LNCaP clone FGC (cell line): ENCODE data around the gene PSMD12.
"Not testable (repeated sequence)": the region's sequence is repeated elsewhere in the genome, so short reads cannot be mapped to it uniquely, and the experiment has no call there.

ENCODE experiments used
- DNase-seq: peaks from one replicate; pipeline ENCODE4 v3.0.0-alpha.2; 2011; ENCODE audit warnings: low read depth
- H3K4me3 ChIP-seq: 2 replicates; pipeline ENCODE4 v1.5.1; 2011; ENCODE audit warnings: mild to moderate bottlenecking, low read depth, low read length, control low read depth
- TF ChIP-seq, protein P1 (sequence below): IDR thresholded peaks from 2 replicates; pipeline ENCODE4 v1.5.1; 2012; ENCODE audit warnings: mild to moderate bottlenecking; ENCODE audit not compliant: control insufficient read depth, insufficient read depth; ENCODE audit errors: extremely low read depth

PSMD12 gene

DNA sequence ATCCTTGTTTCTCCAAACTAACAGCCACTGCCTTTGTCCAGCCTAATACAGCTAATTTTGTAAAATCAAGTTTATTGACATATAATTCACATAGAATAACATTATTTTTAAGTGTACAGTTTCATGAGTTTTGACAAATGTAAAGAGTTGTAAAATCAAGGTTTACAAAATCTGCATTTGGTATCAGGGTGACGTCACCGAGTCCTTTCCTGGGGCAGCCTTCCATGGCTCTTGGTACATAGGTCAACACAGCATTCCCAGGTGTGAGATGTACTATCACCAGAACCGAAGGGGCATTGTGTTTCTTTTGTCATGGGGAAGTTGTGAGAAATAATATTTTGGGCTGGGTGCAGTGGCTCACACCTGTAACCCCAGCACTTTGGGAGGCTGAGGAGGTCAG lies 42.9 kb downstream of the PSMD12 start:
- no peak overlapping the region for H3K4me3 ChIP-seq
- TF ChIP-seq, protein P1, sequence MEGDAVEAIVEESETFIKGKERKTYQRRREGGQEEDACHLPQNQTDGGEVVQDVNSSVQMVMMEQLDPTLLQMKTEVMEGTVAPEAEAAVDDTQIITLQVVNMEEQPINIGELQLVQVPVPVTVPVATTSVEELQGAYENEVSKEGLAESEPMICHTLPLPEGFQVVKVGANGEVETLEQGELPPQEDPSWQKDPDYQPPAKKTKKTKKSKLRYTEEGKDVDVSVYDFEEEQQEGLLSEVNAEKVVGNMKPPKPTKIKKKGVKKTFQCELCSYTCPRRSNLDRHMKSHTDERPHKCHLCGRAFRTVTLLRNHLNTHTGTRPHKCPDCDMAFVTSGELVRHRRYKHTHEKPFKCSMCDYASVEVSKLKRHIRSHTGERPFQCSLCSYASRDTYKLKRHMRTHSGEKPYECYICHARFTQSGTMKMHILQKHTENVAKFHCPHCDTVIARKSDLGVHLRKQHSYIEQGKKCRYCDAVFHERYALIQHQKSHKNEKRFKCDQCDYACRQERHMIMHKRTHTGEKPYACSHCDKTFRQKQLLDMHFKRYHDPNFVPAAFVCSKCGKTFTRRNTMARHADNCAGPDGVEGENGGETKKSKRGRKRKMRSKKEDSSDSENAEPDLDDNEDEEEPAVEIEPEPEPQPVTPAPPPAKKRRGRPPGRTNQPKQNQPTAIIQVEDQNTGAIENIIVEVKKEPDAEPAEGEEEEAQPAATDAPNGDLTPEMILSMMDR, result no peak
- DNase-seq, result no peak

DNA sequence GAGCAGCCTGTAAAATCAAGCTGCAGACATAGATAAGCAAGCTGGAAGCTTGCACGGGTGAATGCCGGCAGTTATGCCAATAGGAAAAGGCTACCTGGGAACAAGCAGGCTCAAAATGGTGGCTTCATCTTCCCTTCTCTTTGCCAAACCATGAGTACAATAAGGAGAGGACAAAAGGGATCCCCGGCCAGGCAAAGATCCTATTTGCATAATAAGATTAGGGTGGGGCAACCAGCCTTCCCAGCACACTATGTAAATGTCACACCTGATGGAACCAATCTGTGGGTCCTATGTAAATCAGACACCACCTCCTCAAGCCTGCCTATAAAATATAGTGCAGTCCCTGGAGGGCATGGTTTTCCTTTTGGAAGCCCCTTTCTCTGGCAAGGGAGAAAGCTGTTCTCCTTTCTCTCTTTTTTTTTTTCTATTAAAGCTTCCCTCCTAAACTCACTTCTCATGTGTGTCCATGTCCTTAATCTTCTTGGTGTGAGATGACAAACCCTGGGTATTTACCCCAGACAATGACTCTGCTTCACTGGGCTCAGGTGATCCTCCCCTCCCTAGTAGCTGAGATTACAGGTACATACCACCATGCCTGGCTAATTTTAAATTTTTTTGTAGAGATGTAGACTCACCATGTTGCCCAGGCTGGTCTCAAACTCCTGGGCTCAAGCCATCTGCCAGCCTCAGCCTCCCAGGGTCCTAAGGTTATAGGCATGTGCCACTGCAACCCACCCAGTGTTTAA lies 44.2 kb downstream of the PSMD12 start:
- no peak overlapping the region for H3K4me3 ChIP-seq
- TF ChIP-seq, protein P1, result no peak
- no peak for DNase-seq

DNA sequence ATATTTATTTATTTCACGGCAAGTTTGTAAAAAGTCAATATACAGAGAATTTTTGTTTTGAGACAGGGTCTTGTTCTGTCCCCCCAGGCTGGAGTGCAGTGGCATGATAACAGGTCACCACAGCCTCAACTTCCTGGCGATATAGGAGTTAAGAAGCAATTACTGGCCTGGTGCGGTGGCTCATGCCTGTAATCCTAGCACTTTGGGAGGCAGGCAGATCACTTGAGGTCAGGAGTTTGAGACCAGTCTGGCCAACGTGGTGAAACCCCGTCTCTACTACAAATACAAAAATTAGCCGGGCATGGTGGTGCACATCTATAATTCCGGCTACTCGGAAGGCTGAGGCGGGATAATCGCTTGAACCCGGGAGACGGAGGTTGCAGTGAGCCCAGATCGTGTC lies 44.9 kb downstream of the PSMD12 start:
- H3K4me3 ChIP-seq, DNase-seq: not testable (repeated sequence)

DNA sequence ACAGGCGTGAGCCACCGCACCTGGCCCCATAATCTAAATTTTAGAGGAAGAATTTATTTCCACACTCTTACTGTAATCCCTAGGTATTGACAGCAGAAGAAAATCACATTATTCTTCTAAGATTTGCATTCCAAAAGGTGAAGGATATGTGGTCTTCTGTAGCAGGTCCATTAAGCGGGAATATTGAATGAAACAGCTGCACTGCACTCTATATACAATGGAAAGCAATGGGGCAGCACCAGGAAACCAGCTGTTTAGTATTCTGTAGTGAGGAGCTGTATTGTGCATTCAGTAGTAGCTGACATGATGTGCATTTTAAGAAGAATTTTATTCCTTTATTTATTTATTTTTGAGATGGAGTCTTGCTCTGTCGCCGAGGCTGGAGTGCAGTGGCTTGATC lies 49.6 kb downstream of the PSMD12 start:
- no peak overlapping the region for H3K4me3 ChIP-seq
- TF ChIP-seq, protein P1, result no peak
- DNase-seq, result no peak

DNA sequence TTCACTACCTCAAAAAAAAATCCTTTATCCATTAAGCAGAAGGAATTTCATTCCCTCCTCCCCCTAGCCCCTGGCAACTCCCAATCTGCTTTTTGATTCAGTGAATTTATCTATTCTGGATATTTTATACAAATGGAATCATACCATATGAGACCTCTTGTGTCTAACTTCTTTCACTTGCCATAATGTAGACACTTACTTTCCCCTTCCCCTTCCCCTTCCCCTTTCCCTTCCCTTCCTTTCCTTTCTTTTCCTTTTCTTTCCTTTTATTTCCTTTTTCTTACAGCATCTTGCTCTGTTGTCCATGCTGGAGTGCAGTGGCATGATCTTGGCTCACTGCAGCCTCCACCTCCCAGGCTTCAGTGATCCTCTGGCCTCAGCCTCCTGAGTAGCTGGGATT lies 50.5 kb downstream of the PSMD12 start:
- H3K4me3 ChIP-seq, result no peak overlapping the region
- TF ChIP-seq, protein P1, result no peak
- DNase-seq, result no peak

DNA sequence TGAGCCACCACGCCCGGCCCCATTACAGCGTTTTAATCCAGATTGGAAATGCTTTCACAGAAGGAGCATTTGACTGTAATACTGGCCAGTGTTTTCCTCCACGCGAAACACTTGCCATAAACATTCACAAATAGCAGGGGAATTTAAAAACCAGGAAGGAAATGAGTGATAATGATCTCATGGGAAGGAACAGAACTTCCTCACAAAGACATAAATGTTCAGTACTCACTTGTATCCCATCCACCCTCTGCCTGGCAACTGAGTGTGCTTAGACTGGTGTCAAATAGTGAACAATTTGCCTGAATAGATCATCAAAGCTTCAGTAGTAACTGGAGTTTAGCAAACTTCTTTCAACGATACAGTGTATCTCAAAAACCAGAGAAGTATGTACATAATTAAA lies 54.1 kb downstream of the PSMD12 start:
- TF ChIP-seq, protein P1, result no peak
- DNase-seq, result no peak
- no peak overlapping the region for H3K4me3 ChIP-seq

DNA sequence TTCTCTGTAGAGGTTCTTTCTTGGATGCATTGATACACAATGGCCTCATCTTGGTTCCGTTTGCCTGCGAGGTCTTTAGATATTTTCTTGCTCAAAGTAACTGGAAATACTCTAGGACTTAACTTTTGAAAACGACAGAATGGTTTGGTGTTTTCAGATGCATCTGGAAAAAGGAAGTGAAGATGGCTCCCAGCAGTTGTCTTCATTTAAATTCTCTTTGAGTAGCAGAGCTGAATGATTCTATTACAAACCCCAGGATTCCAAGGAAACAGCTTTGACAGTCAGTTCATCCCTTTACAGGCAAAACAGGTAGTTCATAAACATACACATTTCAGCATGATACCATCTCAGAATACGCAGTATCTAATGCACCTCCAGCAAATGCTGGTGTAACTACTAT lies 54.8 kb downstream of the PSMD12 start:
- TF ChIP-seq, protein P1, result no peak

More for the DNA sequence above, 54.8 kb downstream of the PSMD12 start:
- H3K4me3 ChIP-seq, result no peak overlapping the region
- DNase-seq, result no peak
